ENCODE measurements around the gene TMEM106C.

The TMEM106C gene

GRCh38 chr12:47992776-47993175, 29.4 kb downstream of the TMEM106C start:
- no peak for DNase-seq (ENCODE audit: low read depth in 4 of 4, low spot score in 1 of 4)

- DNase-seq (ENCODE audit: low read depth in 4 of 4, low spot score in 1 of 4), result no peak
Observed at GRCh38 chr12:47993491-47993890, 30.1 kb downstream of the TMEM106C start.

GRCh38 chr12:47995981-47996401, 32.6 kb downstream of the TMEM106C start:
- DNase-seq (ENCODE audit: low read depth in 4 of 4, low spot score in 1 of 4), result no peak

DNA sequence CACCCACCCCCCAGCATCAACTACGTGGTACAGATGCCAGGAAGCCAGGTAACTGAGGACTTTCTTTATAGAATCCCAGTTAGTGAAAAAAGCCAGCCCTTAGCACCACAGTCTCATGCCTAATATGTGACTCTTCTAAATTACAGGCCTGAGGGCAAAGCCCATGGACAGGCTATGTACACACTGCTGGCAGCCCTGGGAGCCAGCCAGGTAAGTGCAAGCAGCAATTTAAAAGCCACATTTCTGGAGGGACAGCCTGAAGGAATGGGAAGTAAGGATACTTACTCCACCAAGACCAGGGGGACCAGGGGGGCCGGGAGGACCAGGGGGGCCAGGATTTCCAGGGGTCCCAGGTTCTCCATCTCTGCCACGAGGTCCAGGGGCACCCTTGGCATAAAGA, 33.9 kb downstream of the TMEM106C start:
- no peak for DNase-seq (ENCODE audit: low read depth in 4 of 4, low spot score in 1 of 4)

DNA sequence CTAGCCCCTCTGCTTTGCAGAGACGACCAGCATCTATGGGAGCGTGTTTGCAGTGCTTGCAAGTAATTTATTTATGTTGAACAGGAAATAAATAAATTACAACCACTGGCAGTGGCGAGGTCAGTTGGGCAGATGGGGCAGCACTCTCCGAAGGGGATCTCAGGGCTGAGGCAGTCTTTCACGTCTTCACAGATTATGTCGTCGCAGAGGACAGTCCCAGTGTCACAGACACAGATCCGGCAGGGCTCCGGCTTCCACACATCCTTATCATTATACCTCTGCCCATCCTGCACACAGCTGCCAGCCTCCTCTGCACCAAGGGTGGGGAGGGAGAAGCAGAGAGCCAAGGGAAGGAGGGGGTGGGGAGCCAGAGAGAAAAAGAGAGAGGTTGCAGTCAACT, 36.4 kb downstream of the TMEM106C start:
- no peak for DNase-seq (ENCODE audit: low read depth in 4 of 4, low spot score in 1 of 4)

DNA sequence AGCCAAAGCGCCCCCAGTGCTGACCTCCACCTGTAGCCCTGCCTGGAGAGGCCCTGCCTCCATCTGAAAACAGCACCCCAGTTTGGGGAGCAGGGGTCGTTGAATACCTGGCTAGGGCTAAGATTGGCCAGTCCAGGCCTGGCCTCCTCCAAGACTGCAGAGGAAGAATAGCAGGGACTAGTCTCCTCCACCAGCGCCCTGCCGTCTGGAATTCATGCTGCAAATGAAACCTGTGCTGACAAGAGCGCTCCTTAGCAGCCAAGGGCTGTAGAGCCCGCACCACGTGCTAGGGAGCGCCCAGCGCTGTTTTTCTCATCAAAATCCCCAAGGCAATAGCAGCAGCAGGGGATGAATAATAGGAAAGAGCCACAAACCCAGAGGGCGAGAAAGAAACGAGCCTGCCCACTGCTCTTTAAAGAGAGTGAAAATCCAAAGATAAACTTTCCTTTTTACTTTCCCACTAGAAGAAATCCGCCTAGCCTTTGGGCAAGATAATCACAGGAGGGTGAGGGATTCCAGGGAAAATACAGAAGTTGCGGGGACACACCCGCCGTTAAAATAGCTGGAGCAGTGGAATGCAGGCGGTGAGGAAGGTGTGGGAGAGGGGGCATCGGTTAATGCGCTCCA, 37.6 kb downstream of the TMEM106C start:
- no peak for DNase-seq (ENCODE audit: low read depth in 4 of 4, low spot score in 1 of 4)

GRCh38 chr12:48001505-48002413, 38.4 kb downstream of the TMEM106C start:
- DNase-seq (ENCODE audit: low read depth in 4 of 4, low spot score in 1 of 4), result no peak

DNA sequence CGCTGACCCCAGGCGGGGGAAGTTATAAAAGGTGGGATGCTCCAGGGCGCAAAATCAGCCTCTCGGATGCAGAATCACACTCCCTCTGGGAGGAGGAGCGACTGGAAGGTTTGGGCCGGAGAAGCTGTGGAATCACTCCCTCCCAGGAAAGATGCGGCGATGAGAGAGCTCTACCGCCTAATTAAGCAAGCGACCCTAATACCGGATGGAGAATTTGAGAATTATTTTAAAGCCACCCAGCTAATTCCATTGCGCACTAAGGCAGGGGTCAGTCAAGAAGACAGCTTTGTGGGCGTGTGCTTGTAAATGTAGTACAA, 39.0 kb downstream of the TMEM106C start:
- no peak for DNase-seq (ENCODE audit: low read depth in 4 of 4, low spot score in 1 of 4)

- no peak for DNase-seq (ENCODE audit: low read depth in 4 of 4, low spot score in 1 of 4)
Observed at GRCh38 chr12:48002773-48003218, 39.4 kb downstream of the TMEM106C start.

DNA sequence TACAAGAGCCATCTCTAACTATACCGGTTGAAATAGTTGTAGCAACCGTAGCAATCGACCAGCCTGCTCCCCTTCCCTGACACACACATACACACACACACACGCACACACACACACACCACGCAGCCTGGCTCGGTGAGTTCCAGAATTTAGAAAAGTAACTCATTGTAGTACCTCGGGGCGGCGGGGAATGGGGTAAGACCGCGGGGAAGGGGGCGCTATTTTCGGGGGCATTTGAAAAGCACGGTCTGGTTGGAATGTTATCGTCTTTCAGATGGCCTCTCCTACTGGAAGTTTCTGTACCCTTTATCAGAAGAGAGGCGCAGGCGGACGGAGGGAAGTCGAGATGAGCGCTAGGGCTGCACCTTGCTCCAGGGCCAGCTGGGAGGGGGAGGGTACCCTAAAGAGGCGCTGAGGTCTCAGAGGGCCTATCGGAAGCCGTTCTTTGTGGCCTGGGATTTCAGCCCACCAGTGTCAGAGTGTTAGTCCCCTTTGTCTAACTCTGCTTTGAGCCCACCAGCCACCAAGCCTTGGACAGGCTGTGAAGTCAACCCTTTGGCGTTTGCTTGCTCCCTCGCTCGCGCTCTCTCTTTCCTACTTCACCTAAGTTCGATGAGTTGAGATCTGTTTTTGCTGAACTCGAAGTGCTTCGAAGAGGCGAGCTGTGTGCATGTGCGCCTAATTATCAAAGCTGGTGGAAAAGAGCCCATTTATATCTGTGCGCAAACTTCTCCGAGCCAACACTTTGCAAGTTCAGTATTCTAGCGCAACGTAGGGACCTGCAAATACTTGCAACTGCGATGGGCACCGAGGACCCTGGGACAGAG, 40.0 kb downstream of the TMEM106C start:
- no peak for DNase-seq (ENCODE audit: low read depth in 4 of 4, low spot score in 1 of 4)

GRCh38 chr12:48004053-48004941, 40.9 kb downstream of the TMEM106C start, which contains the start of gene COL2A1:
COL2A1 (minus strand) TSS chr12:48004476; CDS start chr12:48004321, 155 bp downstream.
- DNase-seq (ENCODE audit: low read depth in 4 of 4, low spot score in 1 of 4), result no peak

DNA sequence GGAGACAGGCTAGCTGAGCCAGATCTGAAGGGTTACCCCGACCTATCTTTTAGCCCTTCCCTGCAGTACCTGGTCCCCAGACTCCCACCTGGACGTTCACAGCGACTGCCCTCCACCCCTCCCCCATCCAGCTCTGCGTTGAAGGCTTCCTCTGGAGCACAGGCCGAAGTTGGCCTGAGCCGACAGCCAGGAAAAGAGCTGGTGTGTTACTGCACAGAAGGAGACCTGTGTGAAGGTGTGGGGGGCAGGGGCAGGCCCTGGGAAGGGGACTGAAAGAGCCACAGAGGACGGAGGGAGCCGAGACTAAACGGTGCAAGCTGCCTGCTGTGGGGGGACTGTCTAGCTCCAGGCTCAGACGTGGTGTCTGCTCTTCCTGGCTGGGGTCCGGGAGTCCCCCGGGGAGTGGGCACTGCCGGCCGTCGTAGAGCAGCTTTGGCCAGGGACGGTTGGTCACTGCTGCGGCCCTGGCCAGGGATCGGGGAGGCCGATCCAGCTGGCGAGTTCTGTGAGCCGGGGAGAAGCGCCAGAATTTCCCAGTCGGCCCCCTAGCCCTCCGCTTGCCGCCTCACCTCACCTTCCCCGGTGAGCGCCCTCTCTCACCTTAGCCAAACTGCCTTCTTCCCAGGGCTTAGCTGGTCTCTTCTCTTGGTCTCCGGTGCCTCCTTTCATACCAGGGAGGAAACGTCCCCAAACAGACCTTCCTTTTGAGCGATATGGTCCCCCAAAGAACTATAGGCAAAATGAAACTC, 41.8 kb downstream of the TMEM106C start:
- no peak for DNase-seq (ENCODE audit: low read depth in 4 of 4, low spot score in 1 of 4)

GRCh38 chr12:48005750-48006021, 42.3 kb downstream of the TMEM106C start:
- no peak for DNase-seq (ENCODE audit: low read depth in 4 of 4, low spot score in 1 of 4)

DNA sequence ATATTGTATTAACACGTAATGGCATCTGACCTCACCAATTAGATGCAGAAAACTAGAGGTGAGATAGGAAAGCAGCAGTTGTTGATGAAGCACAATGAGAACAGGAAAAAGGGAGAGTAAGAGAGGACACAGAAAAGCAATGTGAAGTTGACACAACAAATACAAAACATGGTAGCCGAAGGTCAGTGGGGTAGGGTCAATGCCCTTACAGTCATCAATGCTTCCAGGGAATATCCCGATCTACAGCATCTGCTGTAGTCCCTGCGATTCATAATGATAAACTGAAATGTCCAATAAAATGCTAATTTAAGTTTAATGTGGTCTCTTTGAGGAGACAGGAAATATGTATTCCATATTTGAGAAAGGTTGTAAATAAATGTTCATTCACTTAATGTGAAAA, 43.8 kb downstream of the TMEM106C start:
- no peak for DNase-seq (ENCODE audit: low read depth in 4 of 4, low spot score in 1 of 4)

DNA sequence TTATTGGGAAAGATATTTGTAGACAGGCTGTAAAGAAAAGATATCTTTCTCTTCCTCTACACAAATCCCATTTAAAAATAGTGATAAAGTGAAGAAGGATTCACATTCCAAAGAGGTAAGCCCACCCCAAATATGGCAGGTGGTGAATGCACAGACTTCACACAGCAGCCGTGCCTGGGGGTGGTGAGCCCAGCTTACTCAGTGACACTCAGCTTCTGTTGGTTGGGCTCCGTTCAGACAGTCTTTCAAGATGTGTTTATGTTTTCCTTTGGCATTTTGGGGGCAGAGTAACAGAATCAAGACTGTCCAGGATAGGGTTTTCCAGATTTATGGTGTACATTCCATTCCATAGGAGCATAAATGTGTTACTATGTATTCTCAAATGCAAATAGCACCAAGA, 45.0 kb downstream of the TMEM106C start:
- DNase-seq (ENCODE audit: low read depth in 4 of 4, low spot score in 1 of 4), result no peak

DNA sequence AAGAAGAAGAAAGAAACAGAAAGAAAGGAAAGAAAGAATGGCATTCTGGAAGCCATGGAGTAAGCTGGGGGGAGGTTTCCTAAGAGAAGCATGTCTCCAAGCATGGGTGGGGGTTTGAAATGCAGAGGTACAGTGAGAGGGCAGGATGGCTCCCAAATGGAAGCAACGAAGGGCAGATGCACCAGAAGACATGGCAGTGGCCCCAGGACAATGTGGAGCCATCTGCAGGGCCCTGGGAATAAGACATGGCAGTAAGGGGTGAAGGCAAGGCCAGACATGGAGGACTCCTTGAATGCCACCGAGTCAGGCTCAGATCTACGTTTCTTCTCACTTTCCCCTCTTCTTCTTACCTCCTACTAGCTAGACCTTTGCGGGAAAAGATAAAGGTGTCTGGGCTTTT, 45.6 kb downstream of the TMEM106C start:
- no peak for DNase-seq (ENCODE audit: low read depth in 4 of 4, low spot score in 1 of 4)

DNA sequence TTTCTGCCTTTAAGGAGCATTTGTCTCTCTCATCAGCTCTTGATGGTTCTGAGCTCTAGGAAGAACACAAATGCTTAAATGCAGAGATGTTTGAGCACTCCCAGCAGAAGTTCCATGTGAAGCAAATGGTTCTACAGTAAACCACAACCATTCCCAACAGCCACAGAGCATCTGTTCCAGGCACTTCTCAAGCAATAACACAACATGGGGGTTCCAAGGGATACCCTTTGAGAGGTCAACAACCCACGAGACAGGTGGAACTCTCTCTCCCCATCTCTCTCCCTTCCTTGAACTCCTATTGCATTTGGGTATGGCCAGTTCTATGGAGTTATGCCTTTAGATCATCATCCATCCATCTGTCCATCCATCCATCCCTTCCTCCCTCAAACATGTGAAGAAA, 46.1 kb downstream of the TMEM106C start:
- DNase-seq (ENCODE audit: low read depth in 4 of 4, low spot score in 1 of 4), result no peak

DNA sequence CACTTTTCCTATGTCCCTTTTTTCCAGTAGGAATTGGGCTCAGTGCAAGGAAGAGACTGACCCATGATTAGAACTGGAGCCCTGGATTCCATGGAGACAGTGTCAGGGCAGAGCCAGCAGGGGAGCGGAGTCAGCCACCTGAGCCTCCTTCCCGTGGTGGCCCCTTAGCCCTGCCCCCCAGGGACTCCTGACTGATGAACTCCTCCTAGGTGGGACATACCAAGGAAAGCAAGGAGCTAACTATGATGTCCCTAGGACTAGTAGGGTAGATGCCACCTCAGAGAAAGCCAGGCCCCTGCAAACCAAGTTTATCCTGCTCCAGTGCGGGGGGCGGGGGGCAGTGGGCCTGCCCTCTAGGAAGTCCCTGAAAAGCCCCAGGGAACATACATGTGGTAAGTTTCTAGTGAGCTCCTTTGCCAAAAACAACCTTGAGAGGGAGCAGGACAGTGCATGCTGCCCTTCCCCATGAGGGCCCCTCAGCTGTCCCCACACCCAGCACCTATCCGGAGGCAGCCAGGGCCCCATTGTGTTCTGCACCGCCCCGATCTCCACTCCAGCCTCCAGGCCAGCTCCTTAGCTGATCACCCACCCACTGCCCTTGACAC, 47.1 kb downstream of the TMEM106C start:
- DNase-seq (ENCODE audit: low read depth in 4 of 4, low spot score in 1 of 4), result no peak

DNA sequence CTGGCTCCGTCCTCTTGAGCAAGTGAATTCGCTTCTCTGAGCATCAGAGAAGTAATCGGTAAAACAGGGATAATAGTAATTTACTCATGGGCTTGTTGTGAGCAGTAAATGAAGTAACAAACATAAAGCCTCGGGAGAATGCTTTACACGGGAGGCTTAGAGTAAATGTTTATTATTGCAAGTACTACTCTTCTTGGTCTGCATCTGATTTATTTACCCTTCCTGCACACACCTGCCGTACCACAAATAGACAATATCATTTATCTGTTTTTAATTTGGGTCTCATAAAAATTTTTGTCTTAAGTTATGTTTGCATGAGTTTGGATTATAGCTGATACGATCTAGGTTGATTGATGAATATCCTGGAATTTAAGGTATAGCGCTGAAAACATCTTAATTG, 48.7 kb downstream of the TMEM106C start:
- no peak for DNase-seq (ENCODE audit: low read depth in 4 of 4, low spot score in 1 of 4)

DNA sequence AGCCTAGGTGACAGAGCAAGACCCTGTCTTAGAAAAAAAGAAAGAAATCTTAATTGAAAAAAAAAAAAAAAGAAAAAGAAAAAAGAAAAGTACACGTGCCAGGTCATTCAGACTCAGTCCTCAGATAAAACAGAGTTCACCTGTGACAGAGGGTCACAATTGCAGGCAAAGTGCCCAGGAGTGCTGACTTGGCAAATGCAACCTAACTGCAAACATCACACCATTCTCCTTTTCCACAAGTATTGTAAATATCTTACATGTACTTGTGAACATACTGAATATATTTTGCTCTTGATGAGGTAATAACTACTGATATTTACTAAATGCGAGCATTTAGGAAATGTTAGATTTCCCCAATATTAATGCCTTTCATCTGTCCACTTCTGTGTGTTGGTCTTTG, 49.9 kb downstream of the TMEM106C start:
- DNase-seq (ENCODE audit: low read depth in 4 of 4, low spot score in 1 of 4), result no peak

Measured in stimulated activated CD4-positive, alpha-beta T cell treated with anti-CD3 and anti-CD28 coated beads, Interleukin-1b, Interleukin-23, amount 100 ng/mL, for 24 hours (primary cell).